H1 (cell line): ENCODE measurements around the gene RAB10. TPM values are rescaled to one million over a fixed set of nuclear protein-coding genes. Genes with fewer than 3 reads are reported as not detected.

Experiments used
- CREB1 ChIP-seq: IDR thresholded peaks from 2 replicates; pipeline ENCODE4 v1.6.1; 2012; ENCODE audit warnings: inconsistent platforms
- CTCF ChIP-seq, 3 experiments: IDR thresholded peaks; 1 replicate in 2 of 3; 2 replicates in 1 of 3; pipeline versions ENCODE4 v1.5.1 to v1.6.1; 2011; ENCODE audit warnings: low read length in 3 of 3, mild to moderate bottlenecking in 3 of 3, inconsistent platforms in 2 of 3, low read depth in 1 of 3, moderate library complexity in 1 of 3; ENCODE audit not compliant: insufficient read depth in 1 of 3; ENCODE audit errors: control extremely low read depth in 1 of 3
- polyA plus RNA-seq, 7 experiments: library from polyadenylated mRNA; depleted of rRNA in 3 of 7; stranded (reverse) in 5 of 7; unstranded in 2 of 7; fragments of >200 nt in 5 of 7; fragments of 200-250 nt in 2 of 7; gene quantifications; 1 replicate in 5 of 7; 2 replicates in 1 of 7; 4 replicates in 1 of 7; pipeline versions ENCODE4 v1.2.1 to v1.2.3, GENCODE V29; 2011 to 2013; ENCODE audit warnings: missing spikeins in 2 of 7, mixed read lengths in 2 of 7
- total RNA-seq: library from RNA; stranded (reverse); fragmentation: NEBNext Ultra II Directional; extraction: Animal tissue kit (Norgen Biotek cat#: 25700); gene quantifications from 2 replicates; pipeline ENCODE4 v1.2.1, GENCODE V29; 2021

RAB10 gene
- total and polyA plus RNA-seq, 2 of the 8 experiments (the other 6 are each of a cell fraction or from before 2014, with no cell fraction given): 42.6 to 136 TPM

GRCh38 chr2:26095758-26096157 is 61.9 kb downstream of the RAB10 start (continued):
- TF ChIP-seq CREB1: no peak
- no peak for TF ChIP-seq CTCF (IDR thresholded peaks at IDR 0.05; ENCODE audit: control extremely low read depth in 1 of 3, insufficient read depth in 1 of 3, low read depth in 1 of 3, low read length in 3 of 3)
